Panc1 (cell line): ENCODE results near the gene HS2ST1. TPM values are rescaled to one million over a fixed set of nuclear protein-coding genes. Genes with fewer than 3 reads are reported as not detected.

Experiments used
- ATAC-seq: fragments of 200-7000 bp; cut with Tn5 transposase; 2 replicates; pipeline ENCODE4 v1.9.1; 2020; ENCODE audit warnings: mild to moderate bottlenecking, moderate library complexity
- BruUV-seq: library from RNA; stranded (reverse); fragments of 400-500 nt; replicated peaks from 2 replicates; lab custom pipeline; 2021; lab: Mats Ljungman, UMichigan
- CTCF ChIA-PET: fragments of 300-600 bp; sonication (Branson Sonifier 250); formaldehyde crosslinking; loops from one replicate; lab custom pipeline; 2022; ENCODE audit warnings: antibody characterized with exemption; lab: Charles Lee
- POLR2A ChIA-PET: fragments of 300-600 bp; sonication (Branson Sonifier 250); formaldehyde crosslinking; loops from one replicate; lab custom pipeline; 2022; ENCODE audit warnings: antibody characterized with exemption; lab: Charles Lee
- DNase-seq: peaks from one replicate; pipeline ENCODE4 v3.0.0-alpha.2; 2010; ENCODE audit warnings: low read depth, low spot score
- H3K27ac ChIP-seq: 2 replicates; pipeline ENCODE4 v1.5.1; 2011; ENCODE audit warnings: mild to moderate bottlenecking, low read length, inconsistent platforms
- H3K27me3 ChIP-seq: fragments of 200-500 bp; sonication (Bioruptor generic); 2 replicates; pipeline ENCODE4 v1.6.0; 2014; ENCODE audit warnings: low read length, inconsistent platforms; ENCODE audit not compliant: control insufficient read depth, insufficient read depth
- H3K36me3 ChIP-seq: fragments of 200-500 bp; sonication (Bioruptor generic); 2 replicates; pipeline ENCODE4 v1.5.1; 2014; ENCODE audit warnings: inconsistent platforms, mild to moderate bottlenecking, low read length, moderate library complexity; ENCODE audit not compliant: control insufficient read depth, insufficient read depth
- H3K4me1 ChIP-seq: 2 replicates; pipeline ENCODE4 v1.5.1; 2011; ENCODE audit warnings: inconsistent platforms, mild to moderate bottlenecking, low read length, moderate library complexity; ENCODE audit not compliant: control insufficient read depth, insufficient read depth
- H3K4me3 ChIP-seq, 2 experiments: 2 replicates each; pipeline ENCODE4 v1.5.1; 2011 to 2012; ENCODE audit warnings: low read depth in 2 of 2, low read length in 2 of 2, mild to moderate bottlenecking in 2 of 2, inconsistent platforms in 1 of 2, moderate library complexity in 1 of 2
- H3K9me3 ChIP-seq: fragments of 200-500 bp; sonication (Bioruptor generic); 2 replicates; pipeline ENCODE4 v1.5.1; 2014; ENCODE audit warnings: low read depth, mild to moderate bottlenecking, inconsistent platforms, low read length, moderate library complexity; ENCODE audit not compliant: control insufficient read depth, insufficient read depth
- POLR2AphosphoS5 ChIP-seq: IDR thresholded peaks from 2 replicates; pipeline ENCODE4 v1.6.1; 2012; ENCODE audit warnings: mild to moderate bottlenecking, low read depth, low read length, moderate library complexity
- SIN3A ChIP-seq: IDR thresholded peaks from 2 replicates; pipeline ENCODE4 v1.6.1; 2012; ENCODE audit warnings: low read depth, mild to moderate bottlenecking, low read length, moderate library complexity, borderline replicate concordance; ENCODE audit not compliant: insufficient read depth
- TCF7L2 ChIP-seq: IDR thresholded peaks from 2 replicates; pipeline ENCODE4 v1.6.1; 2011; ENCODE audit warnings: mild to moderate bottlenecking, low read depth, low read length, inconsistent platforms
- in situ Hi-C: cut with HindIII; loops from 2 replicates; pipeline ENCODE4 v1.10.0; 2016; ENCODE audit warnings: low sequenced_read_pairs, low pct_unique_long_range_greater_than_20kb
- intact Hi-C: fragments of 100-400 bp; cut with micrococcal nuclease; formaldehyde crosslinking; loops from one replicate; pipeline ENCODE4 v1.10.0; 2022; ENCODE audit not compliant: unreplicated experiment
- total RNA-seq: library from RNA; stranded (reverse); gene quantifications from one replicate; pipeline ENCODE4 v1.2.1, GENCODE V29; 2021; ENCODE audit not compliant: unreplicated experiment
- TF ChIP-seq, protein P1 (sequence below): fragments of 450-650 bp; IDR thresholded peaks from 2 replicates; pipeline ENCODE4 v1.5.1; 2017; ENCODE audit warnings: mild to moderate bottlenecking
- TF ChIP-seq, protein P2 (sequence below), 2 experiments: IDR thresholded peaks; 2 replicates each; pipeline ENCODE4 v1.6.1; 2011 to 2012; ENCODE audit warnings: low read depth in 2 of 2, control low read depth in 1 of 2, low read length in 1 of 2, mild to moderate bottlenecking in 1 of 2, moderate library complexity in 1 of 2; ENCODE audit not compliant: insufficient read depth in 1 of 2

The HS2ST1 gene
- total RNA-seq, 1 experiment from 2014 or later = 81.0 TPM

DNA sequence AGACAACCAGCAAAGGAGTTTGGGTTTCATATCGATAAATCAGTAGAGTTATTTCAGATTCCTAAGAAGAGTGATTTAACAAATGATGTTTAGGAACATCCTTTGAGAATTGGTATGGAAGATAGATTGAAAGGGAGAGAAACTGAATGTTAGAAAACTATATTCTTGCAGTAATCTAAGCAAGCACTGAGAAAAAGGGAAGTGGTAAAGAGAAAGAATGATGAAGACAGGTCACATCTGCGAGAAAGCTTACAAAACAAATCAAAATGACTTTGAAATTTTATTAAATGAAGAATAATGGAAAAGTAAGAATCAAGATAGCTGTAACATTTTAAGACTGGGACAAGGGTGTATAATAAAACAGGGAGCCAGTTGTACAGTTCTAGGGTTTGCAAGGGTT is 177.0 kb downstream of the HS2ST1 start:
- ATAC-seq (no peak), DNase-seq (no peak)
- intact Hi-C loops = no loop called here
- POLR2A ChIA-PET = interaction anchor here (0.6 kb wide), 1 partner anchor 68 kb away, joined by 9 read pairs; no protein-coding TSS in a partner anchor
- peaks cover 3% of the 10 kb centered on the region; the same call in 1 of the 2 replicates for H3K36me3 ChIP-seq
- H3K4me1 ChIP-seq = peaks cover 7% of the 10 kb centered on the region
- no peak overlapping the region for H3K4me3 ChIP-seq
- in situ Hi-C loops = no loop called here
- CTCF ChIA-PET = no interaction called here
- BruUV-seq = no TSS peak
- H3K9me3 ChIP-seq = no peaks in the 10 kb centered on the region
- TF ChIP-seq, protein P1, sequence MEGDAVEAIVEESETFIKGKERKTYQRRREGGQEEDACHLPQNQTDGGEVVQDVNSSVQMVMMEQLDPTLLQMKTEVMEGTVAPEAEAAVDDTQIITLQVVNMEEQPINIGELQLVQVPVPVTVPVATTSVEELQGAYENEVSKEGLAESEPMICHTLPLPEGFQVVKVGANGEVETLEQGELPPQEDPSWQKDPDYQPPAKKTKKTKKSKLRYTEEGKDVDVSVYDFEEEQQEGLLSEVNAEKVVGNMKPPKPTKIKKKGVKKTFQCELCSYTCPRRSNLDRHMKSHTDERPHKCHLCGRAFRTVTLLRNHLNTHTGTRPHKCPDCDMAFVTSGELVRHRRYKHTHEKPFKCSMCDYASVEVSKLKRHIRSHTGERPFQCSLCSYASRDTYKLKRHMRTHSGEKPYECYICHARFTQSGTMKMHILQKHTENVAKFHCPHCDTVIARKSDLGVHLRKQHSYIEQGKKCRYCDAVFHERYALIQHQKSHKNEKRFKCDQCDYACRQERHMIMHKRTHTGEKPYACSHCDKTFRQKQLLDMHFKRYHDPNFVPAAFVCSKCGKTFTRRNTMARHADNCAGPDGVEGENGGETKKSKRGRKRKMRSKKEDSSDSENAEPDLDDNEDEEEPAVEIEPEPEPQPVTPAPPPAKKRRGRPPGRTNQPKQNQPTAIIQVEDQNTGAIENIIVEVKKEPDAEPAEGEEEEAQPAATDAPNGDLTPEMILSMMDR = no peak
- TF ChIP-seq, protein P2, sequence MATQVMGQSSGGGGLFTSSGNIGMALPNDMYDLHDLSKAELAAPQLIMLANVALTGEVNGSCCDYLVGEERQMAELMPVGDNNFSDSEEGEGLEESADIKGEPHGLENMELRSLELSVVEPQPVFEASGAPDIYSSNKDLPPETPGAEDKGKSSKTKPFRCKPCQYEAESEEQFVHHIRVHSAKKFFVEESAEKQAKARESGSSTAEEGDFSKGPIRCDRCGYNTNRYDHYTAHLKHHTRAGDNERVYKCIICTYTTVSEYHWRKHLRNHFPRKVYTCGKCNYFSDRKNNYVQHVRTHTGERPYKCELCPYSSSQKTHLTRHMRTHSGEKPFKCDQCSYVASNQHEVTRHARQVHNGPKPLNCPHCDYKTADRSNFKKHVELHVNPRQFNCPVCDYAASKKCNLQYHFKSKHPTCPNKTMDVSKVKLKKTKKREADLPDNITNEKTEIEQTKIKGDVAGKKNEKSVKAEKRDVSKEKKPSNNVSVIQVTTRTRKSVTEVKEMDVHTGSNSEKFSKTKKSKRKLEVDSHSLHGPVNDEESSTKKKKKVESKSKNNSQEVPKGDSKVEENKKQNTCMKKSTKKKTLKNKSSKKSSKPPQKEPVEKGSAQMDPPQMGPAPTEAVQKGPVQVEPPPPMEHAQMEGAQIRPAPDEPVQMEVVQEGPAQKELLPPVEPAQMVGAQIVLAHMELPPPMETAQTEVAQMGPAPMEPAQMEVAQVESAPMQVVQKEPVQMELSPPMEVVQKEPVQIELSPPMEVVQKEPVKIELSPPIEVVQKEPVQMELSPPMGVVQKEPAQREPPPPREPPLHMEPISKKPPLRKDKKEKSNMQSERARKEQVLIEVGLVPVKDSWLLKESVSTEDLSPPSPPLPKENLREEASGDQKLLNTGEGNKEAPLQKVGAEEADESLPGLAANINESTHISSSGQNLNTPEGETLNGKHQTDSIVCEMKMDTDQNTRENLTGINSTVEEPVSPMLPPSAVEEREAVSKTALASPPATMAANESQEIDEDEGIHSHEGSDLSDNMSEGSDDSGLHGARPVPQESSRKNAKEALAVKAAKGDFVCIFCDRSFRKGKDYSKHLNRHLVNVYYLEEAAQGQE (IDR thresholded peaks at IDR 0.05; ENCODE audit: insufficient read depth in 1 of 2, low read depth in 2 of 2, low read length in 1 of 2) = no peak
- TF ChIP-seq SIN3A (no peak), TCF7L2 (no peak), POLR2AphosphoS5 (no peak)
- no peak overlapping the region for H3K27ac ChIP-seq
- no peaks in the 10 kb centered on the region for H3K27me3 ChIP-seq

DNA sequence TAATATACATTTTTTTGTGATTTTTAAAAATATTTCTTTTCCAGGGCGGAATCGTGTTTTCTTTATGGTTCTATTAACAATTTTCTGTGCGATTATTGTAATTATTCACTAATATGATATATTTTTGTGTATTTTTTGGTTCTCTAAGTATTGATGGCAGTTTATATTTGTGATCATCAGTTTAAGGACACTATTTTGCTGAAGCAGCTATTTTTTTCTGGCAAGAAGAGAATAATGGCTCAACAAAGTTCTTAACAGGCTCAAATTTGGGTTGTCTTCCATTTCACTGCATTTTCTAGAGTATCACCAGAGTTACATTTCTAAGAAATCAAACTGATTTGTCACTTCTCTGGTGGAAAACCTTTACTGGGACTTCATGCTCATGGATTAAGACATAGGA is 178.4 kb downstream of the HS2ST1 start:
- DNase-seq (no peak), ATAC-seq (no peak)
- BruUV-seq = no TSS peak
- Histone ChIP-seq H3K9me3 (no peaks in the 10 kb centered on the region), H3K36me3 (no peaks in the 10 kb centered on the region), H3K27ac (no peak overlapping the region), H3K4me1 (peaks cover 7% of the 10 kb centered on the region), H3K27me3 (no peaks in the 10 kb centered on the region), H3K4me3 (no peak overlapping the region)
- TF ChIP-seq TCF7L2 (no peak), SIN3A (no peak), POLR2AphosphoS5 (no peak)
- TF ChIP-seq, protein P1 = no peak
- TF ChIP-seq, protein P2 (IDR thresholded peaks at IDR 0.05; ENCODE audit: insufficient read depth in 1 of 2, low read depth in 2 of 2, low read length in 1 of 2) = no peak
- in situ Hi-C loops (no loop called here), intact Hi-C loops (no loop called here)
- POLR2A ChIA-PET = no interaction called here
- CTCF ChIA-PET = no interaction called here
